Ishikawa (cell line): ENCODE data around the gene COL4A2.

ENCODE experiments used
- CEBPB ChIP-seq: IDR thresholded peaks from 2 replicates; pipeline ENCODE4 v1.6.1; 2012
- CREB1 ChIP-seq: IDR thresholded peaks from 2 replicates; pipeline ENCODE4 v1.6.1; 2012; ENCODE audit warnings: low read depth
- EGR1 ChIP-seq: IDR thresholded peaks from 2 replicates; pipeline ENCODE4 v1.6.1; 2012
- EP300 ChIP-seq: IDR thresholded peaks from 2 replicates; pipeline ENCODE4 v1.6.1; 2012; ENCODE audit warnings: borderline replicate concordance
- FOXM1 ChIP-seq: IDR thresholded peaks from 2 replicates; pipeline ENCODE4 v1.6.1; 2012; ENCODE audit warnings: low read depth, borderline replicate concordance
- NFIC ChIP-seq: IDR thresholded peaks from 2 replicates; pipeline ENCODE4 v1.6.1; 2012
- RAD21 ChIP-seq: IDR thresholded peaks from 2 replicates; pipeline ENCODE4 v1.6.1; 2012; ENCODE audit warnings: low read depth
- TAF1 ChIP-seq: IDR thresholded peaks from 2 replicates; pipeline ENCODE4 v1.6.1; 2012; ENCODE audit warnings: low read depth, mild to moderate bottlenecking
- TCF12 ChIP-seq: IDR thresholded peaks from 2 replicates; pipeline ENCODE4 v1.6.1; 2012; ENCODE audit warnings: low read depth
- TEAD4 ChIP-seq: IDR thresholded peaks from 2 replicates; pipeline ENCODE4 v1.6.1; 2012
- YY1 ChIP-seq: IDR thresholded peaks from 2 replicates; pipeline ENCODE4 v1.6.1; 2012; ENCODE audit warnings: low read depth
- ZBTB7A ChIP-seq: IDR thresholded peaks from 2 replicates; pipeline ENCODE4 v1.6.1; 2012; ENCODE audit warnings: low read depth
- TF ChIP-seq, protein P1 (sequence below): IDR thresholded peaks from 2 replicates; pipeline ENCODE4 v1.6.1; 2012; ENCODE audit warnings: low read depth, mild to moderate bottlenecking
- TF ChIP-seq, protein P2 (sequence below): IDR thresholded peaks from 2 replicates; pipeline ENCODE4 v1.6.1; 2012
- TF ChIP-seq, protein P3 (sequence below): IDR thresholded peaks from 2 replicates; pipeline ENCODE4 v1.6.1; 2012

The COL4A2 gene

DNA sequence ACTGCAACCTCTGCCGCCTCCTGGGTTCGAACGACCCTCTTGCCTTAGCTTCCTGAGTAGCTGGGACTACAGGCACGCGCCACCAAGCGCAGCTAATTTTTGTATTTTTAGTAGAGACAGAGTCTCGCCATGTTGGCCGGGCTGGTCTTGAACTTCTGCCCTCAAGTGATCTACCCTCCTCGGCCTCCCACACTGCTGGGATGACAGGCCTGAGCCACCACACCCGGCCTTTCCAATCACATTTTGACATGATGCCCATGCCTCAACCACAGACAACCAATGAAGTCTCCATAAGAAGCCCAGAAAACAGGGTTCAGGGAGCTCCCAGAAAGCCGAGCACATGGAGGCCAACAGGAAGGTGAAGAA, 242.7 kb downstream of the COL4A2 start:
- TF ChIP-seq, protein P1, sequence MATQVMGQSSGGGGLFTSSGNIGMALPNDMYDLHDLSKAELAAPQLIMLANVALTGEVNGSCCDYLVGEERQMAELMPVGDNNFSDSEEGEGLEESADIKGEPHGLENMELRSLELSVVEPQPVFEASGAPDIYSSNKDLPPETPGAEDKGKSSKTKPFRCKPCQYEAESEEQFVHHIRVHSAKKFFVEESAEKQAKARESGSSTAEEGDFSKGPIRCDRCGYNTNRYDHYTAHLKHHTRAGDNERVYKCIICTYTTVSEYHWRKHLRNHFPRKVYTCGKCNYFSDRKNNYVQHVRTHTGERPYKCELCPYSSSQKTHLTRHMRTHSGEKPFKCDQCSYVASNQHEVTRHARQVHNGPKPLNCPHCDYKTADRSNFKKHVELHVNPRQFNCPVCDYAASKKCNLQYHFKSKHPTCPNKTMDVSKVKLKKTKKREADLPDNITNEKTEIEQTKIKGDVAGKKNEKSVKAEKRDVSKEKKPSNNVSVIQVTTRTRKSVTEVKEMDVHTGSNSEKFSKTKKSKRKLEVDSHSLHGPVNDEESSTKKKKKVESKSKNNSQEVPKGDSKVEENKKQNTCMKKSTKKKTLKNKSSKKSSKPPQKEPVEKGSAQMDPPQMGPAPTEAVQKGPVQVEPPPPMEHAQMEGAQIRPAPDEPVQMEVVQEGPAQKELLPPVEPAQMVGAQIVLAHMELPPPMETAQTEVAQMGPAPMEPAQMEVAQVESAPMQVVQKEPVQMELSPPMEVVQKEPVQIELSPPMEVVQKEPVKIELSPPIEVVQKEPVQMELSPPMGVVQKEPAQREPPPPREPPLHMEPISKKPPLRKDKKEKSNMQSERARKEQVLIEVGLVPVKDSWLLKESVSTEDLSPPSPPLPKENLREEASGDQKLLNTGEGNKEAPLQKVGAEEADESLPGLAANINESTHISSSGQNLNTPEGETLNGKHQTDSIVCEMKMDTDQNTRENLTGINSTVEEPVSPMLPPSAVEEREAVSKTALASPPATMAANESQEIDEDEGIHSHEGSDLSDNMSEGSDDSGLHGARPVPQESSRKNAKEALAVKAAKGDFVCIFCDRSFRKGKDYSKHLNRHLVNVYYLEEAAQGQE: no peak
- TF ChIP-seq EP300: no peak
- TF ChIP-seq TAF1: no peak

DNA sequence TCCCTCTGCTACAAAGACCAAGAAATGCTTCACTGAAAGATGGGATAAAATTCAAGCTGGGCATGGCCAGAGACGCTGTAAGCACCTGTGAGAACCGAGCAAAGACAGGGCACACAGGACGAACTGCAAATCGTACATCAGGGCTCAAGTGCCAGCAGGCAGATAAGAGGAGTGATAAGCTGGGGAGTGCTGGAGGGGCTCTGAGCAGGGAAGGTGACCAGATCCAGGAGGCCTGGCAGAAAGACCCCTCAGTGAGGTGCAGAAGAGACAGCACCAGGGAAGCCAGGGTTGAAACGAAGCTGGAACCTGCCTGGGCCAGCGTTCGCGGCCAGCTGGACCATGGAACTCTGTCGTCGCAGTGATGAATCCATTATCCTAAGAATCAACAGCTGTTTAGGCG, 244.2 kb downstream of the COL4A2 start:
- TF ChIP-seq TAF1 (no peak), TEAD4 (no peak), NFIC (no peak), ZBTB7A (no peak), TCF12 (no peak), EP300 (no peak), EGR1 (no peak), YY1 (no peak), FOXM1 (no peak), CREB1 (no peak), RAD21 (no peak), CEBPB (no peak)
- TF ChIP-seq, protein P1: no peak
- TF ChIP-seq, protein P2, sequence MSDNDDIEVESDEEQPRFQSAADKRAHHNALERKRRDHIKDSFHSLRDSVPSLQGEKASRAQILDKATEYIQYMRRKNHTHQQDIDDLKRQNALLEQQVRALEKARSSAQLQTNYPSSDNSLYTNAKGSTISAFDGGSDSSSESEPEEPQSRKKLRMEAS: no peak
- TF ChIP-seq, protein P3, sequence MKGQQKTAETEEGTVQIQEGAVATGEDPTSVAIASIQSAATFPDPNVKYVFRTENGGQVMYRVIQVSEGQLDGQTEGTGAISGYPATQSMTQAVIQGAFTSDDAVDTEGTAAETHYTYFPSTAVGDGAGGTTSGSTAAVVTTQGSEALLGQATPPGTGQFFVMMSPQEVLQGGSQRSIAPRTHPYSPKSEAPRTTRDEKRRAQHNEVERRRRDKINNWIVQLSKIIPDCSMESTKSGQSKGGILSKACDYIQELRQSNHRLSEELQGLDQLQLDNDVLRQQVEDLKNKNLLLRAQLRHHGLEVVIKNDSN: no peak

DNA sequence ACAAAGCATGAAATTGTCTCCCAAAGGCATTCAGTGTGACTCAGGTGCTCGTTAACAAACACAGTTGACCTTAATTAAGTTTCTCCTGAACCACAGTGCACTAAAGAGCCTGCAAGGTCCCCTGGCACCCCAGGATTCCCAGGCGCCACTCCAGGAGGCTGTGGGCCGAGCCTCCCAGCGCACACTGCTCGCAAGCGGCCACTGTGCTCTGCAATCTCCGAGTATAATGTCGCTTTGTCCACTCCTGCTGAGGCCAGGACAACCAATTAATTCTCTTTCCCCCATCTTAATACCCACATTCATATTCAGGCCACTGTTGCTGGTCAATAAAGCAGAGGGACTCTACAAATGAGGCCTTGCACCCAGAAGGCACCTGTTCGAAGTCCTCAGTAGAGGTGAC, 245.7 kb downstream of the COL4A2 start:
- TF ChIP-seq ZBTB7A (no peak), EP300 (no peak), NFIC (no peak), RAD21 (no peak)
- TF ChIP-seq, protein P3: no peak

DNA sequence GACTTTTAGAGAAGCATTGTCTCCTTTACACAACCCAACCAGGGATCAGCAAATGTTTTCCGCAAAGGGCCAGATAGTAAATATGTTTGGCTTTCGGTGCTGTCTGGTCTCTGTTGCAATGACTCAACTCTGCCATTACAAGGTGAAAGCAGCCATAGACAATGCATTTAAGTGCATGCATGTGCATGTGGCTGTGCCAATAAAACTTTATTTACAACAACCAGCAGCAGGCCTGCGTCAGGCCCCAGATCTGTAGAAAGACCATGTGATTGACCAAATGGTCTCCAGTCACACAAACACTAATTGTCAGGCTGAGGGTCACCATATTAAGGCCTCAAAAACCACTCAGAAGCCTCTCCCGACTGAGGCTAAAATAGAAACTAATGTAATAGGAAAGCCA, 246.3 kb downstream of the COL4A2 start:
- TF ChIP-seq RAD21 (no peak), NFIC (no peak)
- TF ChIP-seq, protein P2: peak; percentile 23; the same call in 1 of the 2 replicates

DNA sequence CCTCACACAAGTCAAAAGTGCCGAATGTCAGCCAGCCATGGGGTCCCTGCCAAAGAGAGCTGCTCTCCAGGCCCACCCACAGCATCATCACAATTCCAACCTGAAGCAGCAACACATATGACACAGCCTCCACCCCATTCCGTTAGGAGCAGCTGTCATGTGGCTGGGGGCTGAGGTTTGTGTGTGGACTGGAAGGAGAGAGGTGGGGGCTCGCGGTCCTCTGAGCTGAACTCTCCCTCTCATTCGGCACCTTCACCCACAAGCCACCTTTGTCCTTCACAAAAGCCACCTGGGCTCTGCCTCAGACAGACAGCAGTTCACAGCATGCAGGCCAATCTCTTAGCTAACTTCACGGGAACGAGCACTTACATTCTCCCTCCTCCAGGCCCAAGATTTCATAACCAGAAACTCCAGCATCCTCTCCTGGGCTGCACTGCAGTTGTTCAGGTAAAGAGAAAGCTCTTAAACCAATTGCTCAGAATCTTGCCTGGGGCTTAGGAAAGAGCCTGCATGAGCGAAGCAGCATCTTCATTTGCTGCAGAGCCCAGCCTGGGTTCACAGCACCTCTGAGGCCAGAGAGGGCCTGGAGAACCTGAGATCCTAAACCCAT, 247.2 kb downstream of the COL4A2 start:
- no peak for TF ChIP-seq YY1
- TF ChIP-seq TCF12: no peak
- TF ChIP-seq, protein P2: no peak
- TF ChIP-seq, protein P1: no peak
